ENCODE data around the gene FLRT1. TPM values are rescaled to one million over a fixed set of nuclear protein-coding genes. Genes with fewer than 3 reads are reported as not detected.

Gene FLRT1
- total RNA-seq, 1 donor from 2014 or later = 0.54 TPM

GRCh38 chr11:64007160-64007628, 28.5 kb upstream of the FLRT1 start:
- H3K4me1 Mint-ChIP-seq (ENCODE audit: unreplicated experiment) = peaks cover 22% of the 10 kb centered on the region
- H3K36me3 Mint-ChIP-seq (ENCODE audit: unreplicated experiment) = no peaks in the 10 kb centered on the region
- no peaks in the 10 kb centered on the region for H3K27me3 Mint-ChIP-seq (ENCODE audit: unreplicated experiment)
- no peaks in the 10 kb centered on the region for H3K9me3 Mint-ChIP-seq (ENCODE audit: unreplicated experiment)
- no peak for TF ChIP-seq CTCF (IDR thresholded peaks at IDR 0.05)
- DNase-seq (ENCODE audit: extremely low spot score, unreplicated experiment) = no peak
- peak overlapping the region; percentile 62 for H3K4me3 Mint-ChIP-seq (ENCODE audit: unreplicated experiment)
- H3K27ac Mint-ChIP-seq (ENCODE audit: unreplicated experiment) = no peak overlapping the region

DNA sequence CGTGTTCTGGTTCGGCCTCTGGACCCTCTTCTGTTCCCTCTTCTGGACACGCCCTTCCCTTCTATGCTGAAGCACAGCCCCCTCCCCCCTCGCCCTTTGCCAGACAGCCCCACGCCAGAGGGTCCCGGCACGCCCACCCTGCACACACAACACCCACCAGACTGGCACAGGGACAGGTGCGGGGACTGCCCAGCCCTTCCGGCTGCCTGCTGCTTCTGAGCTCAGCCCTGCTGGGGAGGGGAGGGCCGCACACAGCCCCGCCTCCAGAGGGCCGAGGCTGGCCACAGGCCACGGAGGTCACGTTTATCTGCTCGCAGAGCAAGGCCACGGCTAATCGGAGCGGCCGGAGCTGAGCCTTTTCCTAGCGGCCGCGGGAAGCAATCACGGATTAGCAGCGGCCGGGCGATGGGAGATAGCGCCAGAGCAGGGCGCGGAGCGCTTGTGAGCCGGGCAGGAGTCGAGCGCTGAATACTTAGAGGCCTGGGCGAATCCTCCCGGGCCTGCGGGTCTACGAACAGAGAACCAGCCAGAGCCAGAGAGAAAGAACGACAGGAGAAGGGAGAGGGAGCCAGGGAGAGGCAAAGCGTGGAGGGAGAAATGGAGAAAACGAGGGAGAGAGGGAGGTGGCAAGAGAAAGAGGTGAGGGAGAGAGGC, 28.0 kb upstream of the FLRT1 start:
- no peaks in the 10 kb centered on the region for H3K9me3 Mint-ChIP-seq (ENCODE audit: unreplicated experiment)
- TF ChIP-seq CTCF (IDR thresholded peaks at IDR 0.05) = no peak
- H3K4me3 Mint-ChIP-seq (ENCODE audit: unreplicated experiment) = peak overlapping the region; percentile 62
- no peak overlapping the region for H3K27ac Mint-ChIP-seq (ENCODE audit: unreplicated experiment)
- H3K36me3 Mint-ChIP-seq (ENCODE audit: unreplicated experiment) = no peaks in the 10 kb centered on the region
- DNase-seq (ENCODE audit: extremely low spot score, unreplicated experiment) = no peak
- H3K4me1 Mint-ChIP-seq (ENCODE audit: unreplicated experiment) = peaks cover 21% of the 10 kb centered on the region
- H3K27me3 Mint-ChIP-seq (ENCODE audit: unreplicated experiment) = no peaks in the 10 kb centered on the region

GRCh38 chr11:64008283-64008913, 27.3 kb upstream of the FLRT1 start:
- no peaks in the 10 kb centered on the region for H3K27me3 Mint-ChIP-seq (ENCODE audit: unreplicated experiment)
- no peaks in the 10 kb centered on the region for H3K36me3 Mint-ChIP-seq (ENCODE audit: unreplicated experiment)
- H3K9me3 Mint-ChIP-seq (ENCODE audit: unreplicated experiment) = no peaks in the 10 kb centered on the region

GRCh38 chr11:64008914-64009633, 26.7 kb upstream of the FLRT1 start:
- no peaks in the 10 kb centered on the region for H3K36me3 Mint-ChIP-seq (ENCODE audit: unreplicated experiment)
- H3K27ac Mint-ChIP-seq (ENCODE audit: unreplicated experiment) = no peak overlapping the region
- no peak for TF ChIP-seq CTCF (IDR thresholded peaks at IDR 0.05)
- H3K4me3 Mint-ChIP-seq (ENCODE audit: unreplicated experiment) = no peak overlapping the region
- no peaks in the 10 kb centered on the region for H3K9me3 Mint-ChIP-seq (ENCODE audit: unreplicated experiment)
- no peaks in the 10 kb centered on the region for H3K27me3 Mint-ChIP-seq (ENCODE audit: unreplicated experiment)
- DNase-seq (ENCODE audit: extremely low spot score, unreplicated experiment) = no peak
- H3K4me1 Mint-ChIP-seq (ENCODE audit: unreplicated experiment) = peaks cover 17% of the 10 kb centered on the region

More at GRCh38 chr11:64008283-64008913, 27.3 kb upstream of the FLRT1 start:
- H3K27ac Mint-ChIP-seq (ENCODE audit: unreplicated experiment) = no peak overlapping the region
- no peak for DNase-seq (ENCODE audit: extremely low spot score, unreplicated experiment)
- H3K4me3 Mint-ChIP-seq (ENCODE audit: unreplicated experiment) = no peak overlapping the region
- TF ChIP-seq CTCF (IDR thresholded peaks at IDR 0.05) = no peak
- peaks cover 19% of the 10 kb centered on the region for H3K4me1 Mint-ChIP-seq (ENCODE audit: unreplicated experiment)

GRCh38 chr11:64009710-64010109, 26.0 kb upstream of the FLRT1 start:
- Mint-ChIP-seq H3K9me3 (ENCODE audit: unreplicated experiment) (no peaks in the 10 kb centered on the region), H3K4me1 (ENCODE audit: unreplicated experiment) (peaks cover 15% of the 10 kb centered on the region), H3K27me3 (ENCODE audit: unreplicated experiment) (no peaks in the 10 kb centered on the region), H3K36me3 (ENCODE audit: unreplicated experiment) (no peaks in the 10 kb centered on the region), H3K27ac (ENCODE audit: unreplicated experiment) (no peak overlapping the region), H3K4me3 (ENCODE audit: unreplicated experiment) (no peak overlapping the region)
- no peak for TF ChIP-seq CTCF (IDR thresholded peaks at IDR 0.05)
- no peak for DNase-seq (ENCODE audit: extremely low spot score, unreplicated experiment)

Measured in osteocyte (in vitro differentiated cells).